Measurements from ENCODE around the gene VPS45.

The VPS45 gene

DNA sequence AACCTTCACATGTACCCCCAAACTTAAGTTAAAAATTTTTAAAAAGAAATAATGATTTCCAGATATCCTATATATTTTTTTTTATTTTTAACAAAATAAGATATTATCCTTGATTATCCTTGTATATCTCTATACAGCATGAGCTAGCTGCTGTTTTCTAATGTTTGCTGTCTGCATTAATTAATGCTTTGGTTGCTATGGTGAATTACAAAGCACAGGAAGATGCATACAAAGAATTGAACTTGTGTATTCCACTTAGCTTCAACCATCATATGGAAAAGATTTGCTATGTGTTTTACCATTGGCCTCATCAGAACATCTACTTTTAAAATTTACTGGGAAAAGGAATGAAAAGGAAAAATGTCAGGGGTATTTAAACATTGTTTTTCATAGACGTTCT, 35.4 kb downstream of the VPS45 start:
- TF ChIP-seq, protein P1, sequence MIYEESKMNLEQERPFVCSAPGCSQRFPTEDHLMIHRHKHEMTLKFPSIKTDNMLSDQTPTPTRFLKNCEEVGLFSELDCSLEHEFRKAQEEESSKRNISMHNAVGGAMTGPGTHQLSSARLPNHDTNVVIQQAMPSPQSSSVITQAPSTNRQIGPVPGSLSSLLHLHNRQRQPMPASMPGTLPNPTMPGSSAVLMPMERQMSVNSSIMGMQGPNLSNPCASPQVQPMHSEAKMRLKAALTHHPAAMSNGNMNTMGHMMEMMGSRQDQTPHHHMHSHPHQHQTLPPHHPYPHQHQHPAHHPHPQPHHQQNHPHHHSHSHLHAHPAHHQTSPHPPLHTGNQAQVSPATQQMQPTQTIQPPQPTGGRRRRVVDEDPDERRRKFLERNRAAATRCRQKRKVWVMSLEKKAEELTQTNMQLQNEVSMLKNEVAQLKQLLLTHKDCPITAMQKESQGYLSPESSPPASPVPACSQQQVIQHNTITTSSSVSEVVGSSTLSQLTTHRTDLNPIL (CRISPR knock-in tag; IDR thresholded peaks at IDR 0.05; ENCODE audit: low read depth): no peak
- no peak for TF ChIP-seq TCF4 (CRISPR knock-in tag; IDR thresholded peaks at IDR 0.05; ENCODE audit: borderline replicate concordance)
- no peak for TF ChIP-seq ISL1 (CRISPR knock-in tag; IDR thresholded peaks at IDR 0.05)
- TF ChIP-seq, protein P2, sequence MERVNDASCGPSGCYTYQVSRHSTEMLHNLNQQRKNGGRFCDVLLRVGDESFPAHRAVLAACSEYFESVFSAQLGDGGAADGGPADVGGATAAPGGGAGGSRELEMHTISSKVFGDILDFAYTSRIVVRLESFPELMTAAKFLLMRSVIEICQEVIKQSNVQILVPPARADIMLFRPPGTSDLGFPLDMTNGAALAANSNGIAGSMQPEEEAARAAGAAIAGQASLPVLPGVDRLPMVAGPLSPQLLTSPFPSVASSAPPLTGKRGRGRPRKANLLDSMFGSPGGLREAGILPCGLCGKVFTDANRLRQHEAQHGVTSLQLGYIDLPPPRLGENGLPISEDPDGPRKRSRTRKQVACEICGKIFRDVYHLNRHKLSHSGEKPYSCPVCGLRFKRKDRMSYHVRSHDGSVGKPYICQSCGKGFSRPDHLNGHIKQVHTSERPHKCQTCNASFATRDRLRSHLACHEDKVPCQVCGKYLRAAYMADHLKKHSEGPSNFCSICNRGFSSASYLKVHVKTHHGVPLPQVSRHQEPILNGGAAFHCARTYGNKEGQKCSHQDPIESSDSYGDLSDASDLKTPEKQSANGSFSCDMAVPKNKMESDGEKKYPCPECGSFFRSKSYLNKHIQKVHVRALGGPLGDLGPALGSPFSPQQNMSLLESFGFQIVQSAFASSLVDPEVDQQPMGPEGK (CRISPR knock-in tag; IDR thresholded peaks at IDR 0.05; ENCODE audit: borderline replicate concordance): no peak
- TF ChIP-seq, protein P3, sequence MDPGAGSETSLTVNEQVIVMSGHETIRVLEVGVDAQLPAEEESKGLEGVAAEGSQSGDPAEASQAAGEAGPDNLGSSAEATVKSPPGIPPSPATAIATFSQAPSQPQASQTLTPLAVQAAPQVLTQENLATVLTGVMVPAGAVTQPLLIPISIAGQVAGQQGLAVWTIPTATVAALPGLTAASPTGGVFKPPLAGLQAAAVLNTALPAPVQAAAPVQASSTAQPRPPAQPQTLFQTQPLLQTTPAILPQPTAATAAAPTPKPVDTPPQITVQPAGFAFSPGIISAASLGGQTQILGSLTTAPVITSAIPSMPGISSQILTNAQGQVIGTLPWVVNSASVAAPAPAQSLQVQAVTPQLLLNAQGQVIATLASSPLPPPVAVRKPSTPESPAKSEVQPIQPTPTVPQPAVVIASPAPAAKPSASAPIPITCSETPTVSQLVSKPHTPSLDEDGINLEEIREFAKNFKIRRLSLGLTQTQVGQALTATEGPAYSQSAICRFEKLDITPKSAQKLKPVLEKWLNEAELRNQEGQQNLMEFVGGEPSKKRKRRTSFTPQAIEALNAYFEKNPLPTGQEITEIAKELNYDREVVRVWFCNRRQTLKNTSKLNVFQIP (CRISPR knock-in tag; IDR thresholded peaks at IDR 0.05; ENCODE audit: borderline replicate concordance, low read depth): no peak
- no peak for TF ChIP-seq CSDC2 (CRISPR knock-in tag; IDR thresholded peaks at IDR 0.05)
- no peak for TF ChIP-seq SNAI2 (CRISPR knock-in tag; IDR thresholded peaks at IDR 0.05)
- no peak for TF ChIP-seq ZC3H10 (CRISPR knock-in tag; IDR thresholded peaks at IDR 0.05)
- TF ChIP-seq, protein P4, sequence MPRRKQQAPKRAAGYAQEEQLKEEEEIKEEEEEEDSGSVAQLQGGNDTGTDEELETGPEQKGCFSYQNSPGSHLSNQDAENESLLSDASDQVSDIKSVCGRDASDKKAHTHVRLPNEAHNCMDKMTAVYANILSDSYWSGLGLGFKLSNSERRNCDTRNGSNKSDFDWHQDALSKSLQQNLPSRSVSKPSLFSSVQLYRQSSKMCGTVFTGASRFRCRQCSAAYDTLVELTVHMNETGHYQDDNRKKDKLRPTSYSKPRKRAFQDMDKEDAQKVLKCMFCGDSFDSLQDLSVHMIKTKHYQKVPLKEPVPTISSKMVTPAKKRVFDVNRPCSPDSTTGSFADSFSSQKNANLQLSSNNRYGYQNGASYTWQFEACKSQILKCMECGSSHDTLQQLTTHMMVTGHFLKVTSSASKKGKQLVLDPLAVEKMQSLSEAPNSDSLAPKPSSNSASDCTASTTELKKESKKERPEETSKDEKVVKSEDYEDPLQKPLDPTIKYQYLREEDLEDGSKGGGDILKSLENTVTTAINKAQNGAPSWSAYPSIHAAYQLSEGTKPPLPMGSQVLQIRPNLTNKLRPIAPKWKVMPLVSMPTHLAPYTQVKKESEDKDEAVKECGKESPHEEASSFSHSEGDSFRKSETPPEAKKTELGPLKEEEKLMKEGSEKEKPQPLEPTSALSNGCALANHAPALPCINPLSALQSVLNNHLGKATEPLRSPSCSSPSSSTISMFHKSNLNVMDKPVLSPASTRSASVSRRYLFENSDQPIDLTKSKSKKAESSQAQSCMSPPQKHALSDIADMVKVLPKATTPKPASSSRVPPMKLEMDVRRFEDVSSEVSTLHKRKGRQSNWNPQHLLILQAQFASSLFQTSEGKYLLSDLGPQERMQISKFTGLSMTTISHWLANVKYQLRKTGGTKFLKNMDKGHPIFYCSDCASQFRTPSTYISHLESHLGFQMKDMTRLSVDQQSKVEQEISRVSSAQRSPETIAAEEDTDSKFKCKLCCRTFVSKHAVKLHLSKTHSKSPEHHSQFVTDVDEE (CRISPR knock-in tag; IDR thresholded peaks at IDR 0.05): no peak
- TF ChIP-seq PPARA (CRISPR knock-in tag; IDR thresholded peaks at IDR 0.05; ENCODE audit: borderline replicate concordance): no peak
- no peak for TF ChIP-seq ZFP30 (CRISPR knock-in tag; IDR thresholded peaks at IDR 0.05)
- TF ChIP-seq OSR1 (CRISPR knock-in tag; IDR thresholded peaks at IDR 0.05): no peak
- TF ChIP-seq ESRRG (CRISPR knock-in tag; IDR thresholded peaks at IDR 0.05): no peak
- TF ChIP-seq ZNF8 (CRISPR knock-in tag; IDR thresholded peaks at IDR 0.05): no peak

DNA sequence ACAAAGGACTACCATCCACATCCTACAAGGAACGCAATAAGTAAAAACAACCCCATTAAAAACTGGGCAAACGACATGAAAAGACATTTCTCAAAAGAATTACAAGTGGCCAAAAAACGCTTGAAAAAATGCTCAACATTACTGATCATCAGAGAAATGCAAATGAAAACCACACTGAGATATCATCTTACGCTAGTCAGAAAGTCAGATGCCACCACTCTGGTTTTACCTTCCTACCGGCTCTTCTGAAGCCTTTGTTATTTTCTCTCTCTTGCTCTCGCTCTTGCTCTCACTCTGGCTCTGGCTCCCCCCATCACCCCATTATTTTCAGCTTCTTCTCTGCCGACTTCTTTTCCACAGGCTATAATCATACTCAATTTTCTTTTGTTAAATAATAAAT, 38.8 kb downstream of the VPS45 start:
- no peak for TF ChIP-seq ZFP3 (CRISPR knock-in tag; IDR thresholded peaks at IDR 0.05)
- TF ChIP-seq OSR1 (CRISPR knock-in tag; IDR thresholded peaks at IDR 0.05): no peak
- no peak for ATAC-seq

More for the DNA sequence above, 35.4 kb downstream of the VPS45 start:
- no peak; the same call in 2 of the 3 replicates for ATAC-seq

DNA sequence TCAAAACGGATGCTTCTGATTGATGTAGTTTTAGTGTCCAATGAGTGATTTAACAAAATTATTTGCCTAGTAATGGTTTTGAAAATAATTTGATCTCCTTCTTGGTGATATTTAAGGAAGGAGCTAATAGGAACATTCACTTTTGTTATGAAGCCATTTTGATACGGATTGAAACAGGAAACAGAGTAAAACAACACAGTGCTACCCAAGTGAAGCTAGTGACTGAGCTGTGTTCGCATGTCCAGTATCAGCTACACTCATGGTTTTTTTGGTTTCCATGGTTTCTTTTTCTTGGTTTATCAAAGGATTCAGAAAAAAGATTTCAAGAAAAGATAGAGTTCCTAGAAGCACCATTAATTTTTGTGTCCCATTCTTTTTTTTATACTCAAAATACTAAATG, 42.0 kb downstream of the VPS45 start:
- TF ChIP-seq ZFP3 (CRISPR knock-in tag; IDR thresholded peaks at IDR 0.05) (no peak), TOX (CRISPR knock-in tag; IDR thresholded peaks at IDR 0.05; ENCODE audit: borderline replicate concordance) (no peak), GLIS3 (CRISPR knock-in tag; IDR thresholded peaks at IDR 0.05) (no peak), CSDC2 (CRISPR knock-in tag; IDR thresholded peaks at IDR 0.05) (no peak), ESRRG (CRISPR knock-in tag; IDR thresholded peaks at IDR 0.05) (no peak), ARNTL (CRISPR knock-in tag; IDR thresholded peaks at IDR 0.05; ENCODE audit: borderline replicate concordance, low read depth) (no peak), SNAI2 (CRISPR knock-in tag; IDR thresholded peaks at IDR 0.05) (no peak), OSR1 (CRISPR knock-in tag; IDR thresholded peaks at IDR 0.05) (no peak), BACH2 (CRISPR knock-in tag; IDR thresholded peaks at IDR 0.05; ENCODE audit: borderline replicate concordance) (no peak)
- TF ChIP-seq, protein P1 (CRISPR knock-in tag; IDR thresholded peaks at IDR 0.05; ENCODE audit: low read depth): no peak
- TF ChIP-seq, protein P5, sequence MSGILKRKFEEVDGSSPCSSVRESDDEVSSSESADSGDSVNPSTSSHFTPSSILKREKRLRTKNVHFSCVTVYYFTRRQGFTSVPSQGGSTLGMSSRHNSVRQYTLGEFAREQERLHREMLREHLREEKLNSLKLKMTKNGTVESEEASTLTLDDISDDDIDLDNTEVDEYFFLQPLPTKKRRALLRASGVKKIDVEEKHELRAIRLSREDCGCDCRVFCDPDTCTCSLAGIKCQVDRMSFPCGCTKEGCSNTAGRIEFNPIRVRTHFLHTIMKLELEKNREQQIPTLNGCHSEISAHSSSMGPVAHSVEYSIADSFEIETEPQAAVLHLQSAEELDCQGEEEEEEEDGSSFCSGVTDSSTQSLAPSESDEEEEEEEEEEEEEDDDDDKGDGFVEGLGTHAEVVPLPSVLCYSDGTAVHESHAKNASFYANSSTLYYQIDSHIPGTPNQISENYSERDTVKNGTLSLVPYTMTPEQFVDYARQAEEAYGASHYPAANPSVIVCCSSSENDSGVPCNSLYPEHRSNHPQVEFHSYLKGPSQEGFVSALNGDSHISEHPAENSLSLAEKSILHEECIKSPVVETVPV (CRISPR knock-in tag; IDR thresholded peaks at IDR 0.05): no peak
- TF ChIP-seq, protein P4 (CRISPR knock-in tag; IDR thresholded peaks at IDR 0.05): no peak
- no peak for ATAC-seq

Measured in SK-N-SH treated with all-trans-retinoic acid at 6 μM for 48 hours (cell line).